GM18526 (cell line): ENCODE measurements around the gene ATP1B2.

Experiments
- POLR2A ChIP-seq: IDR thresholded peaks from 3 replicates; pipeline ENCODE4 v1.6.1; 2011; ENCODE audit not compliant: insufficient read length; ENCODE audit errors: extremely low read depth

ATP1B2 gene

DNA sequence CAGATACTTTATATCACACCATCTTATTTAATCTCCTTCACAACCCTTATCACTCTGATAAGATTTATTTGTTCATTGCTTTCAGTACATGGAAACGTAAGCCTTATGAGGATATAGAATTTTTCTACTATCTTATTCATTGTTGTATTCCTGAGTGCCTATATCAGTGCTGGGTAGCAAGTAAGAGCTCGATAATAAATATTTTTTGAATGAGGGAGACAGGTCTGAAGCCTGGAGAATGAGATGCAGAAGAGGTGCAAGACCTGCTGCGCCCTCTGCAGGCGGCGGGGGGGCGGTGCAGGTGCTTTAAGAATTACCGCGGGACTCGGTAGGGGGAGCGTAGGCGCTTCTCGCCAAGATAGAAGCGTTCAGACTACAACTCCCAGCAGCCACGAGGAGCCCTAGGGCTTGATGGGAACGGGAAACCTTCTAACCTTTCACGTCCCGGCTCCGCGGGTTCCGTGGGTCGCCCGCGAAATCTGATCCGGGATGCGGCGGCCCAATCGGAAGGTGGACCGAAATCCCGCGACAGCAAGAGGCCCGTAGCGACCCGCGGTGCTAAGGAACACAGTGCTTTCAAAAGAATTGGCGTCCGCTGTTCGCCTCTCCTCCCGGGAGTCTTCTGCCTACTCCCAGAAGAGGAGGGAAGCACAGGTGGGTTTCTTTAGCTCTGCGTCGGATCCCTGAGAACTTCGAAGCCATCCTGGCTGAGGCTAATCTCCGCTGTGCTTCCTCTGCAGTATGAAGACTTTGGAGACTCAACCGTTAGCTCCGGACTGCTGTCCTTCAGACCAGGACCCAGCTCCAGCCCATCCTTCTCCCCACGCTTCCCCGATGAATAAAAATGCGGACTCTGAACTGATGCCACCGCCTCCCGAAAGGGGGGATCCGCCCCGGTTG is 37.4 kb downstream of the ATP1B2 start, which contains the start of gene WRAP53:
Gene WRAP53 (plus strand): TSS at position 570 of the 900 bp plus-strand sequence. CDS start 172 bp downstream, at position 742.
- TF ChIP-seq POLR2A = peak; percentile 48

DNA sequence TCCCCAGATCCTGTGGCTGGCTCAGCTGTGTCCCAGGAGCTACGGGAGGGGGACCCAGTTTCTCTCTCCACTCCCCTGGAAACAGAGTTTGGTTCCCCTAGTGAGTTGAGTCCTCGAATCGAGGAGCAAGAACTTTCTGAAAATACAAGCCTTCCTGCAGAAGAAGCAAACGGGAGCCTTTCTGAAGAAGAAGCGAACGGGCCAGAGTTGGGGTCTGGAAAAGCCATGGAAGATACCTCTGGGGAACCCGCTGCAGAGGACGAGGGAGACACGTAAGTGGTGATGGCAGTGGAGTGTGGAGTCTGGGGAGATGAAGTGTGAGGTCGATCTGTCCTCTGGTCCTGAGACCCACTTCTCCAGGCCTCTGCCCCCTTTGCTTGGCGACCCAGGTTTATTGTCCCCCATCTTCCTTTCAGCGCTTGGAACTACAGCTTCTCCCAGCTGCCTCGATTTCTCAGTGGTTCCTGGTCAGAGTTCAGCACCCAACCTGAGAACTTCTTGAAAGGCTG is 38.1 kb downstream of the ATP1B2 start:
- no peak for TF ChIP-seq POLR2A

DNA sequence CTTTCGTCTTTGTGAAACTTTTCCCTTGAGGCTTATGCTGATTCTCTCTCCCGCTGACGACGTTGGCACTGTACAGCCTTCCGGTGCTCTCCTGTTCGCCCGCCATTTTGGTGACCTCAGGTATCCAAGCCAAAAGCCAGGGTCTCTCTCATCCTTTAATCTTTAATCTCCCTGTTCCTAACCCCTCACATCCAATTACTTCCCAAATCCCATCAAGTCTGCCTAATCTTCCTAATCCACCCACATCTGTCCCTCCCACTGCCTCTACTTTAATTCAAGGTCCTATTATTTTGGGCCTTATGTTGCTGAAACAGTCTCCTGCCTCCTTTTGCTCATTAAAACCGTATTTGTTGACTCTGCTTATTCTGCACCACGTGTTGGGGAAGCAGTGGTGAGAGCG is 44.9 kb downstream of the ATP1B2 start:
- no peak for TF ChIP-seq POLR2A

DNA sequence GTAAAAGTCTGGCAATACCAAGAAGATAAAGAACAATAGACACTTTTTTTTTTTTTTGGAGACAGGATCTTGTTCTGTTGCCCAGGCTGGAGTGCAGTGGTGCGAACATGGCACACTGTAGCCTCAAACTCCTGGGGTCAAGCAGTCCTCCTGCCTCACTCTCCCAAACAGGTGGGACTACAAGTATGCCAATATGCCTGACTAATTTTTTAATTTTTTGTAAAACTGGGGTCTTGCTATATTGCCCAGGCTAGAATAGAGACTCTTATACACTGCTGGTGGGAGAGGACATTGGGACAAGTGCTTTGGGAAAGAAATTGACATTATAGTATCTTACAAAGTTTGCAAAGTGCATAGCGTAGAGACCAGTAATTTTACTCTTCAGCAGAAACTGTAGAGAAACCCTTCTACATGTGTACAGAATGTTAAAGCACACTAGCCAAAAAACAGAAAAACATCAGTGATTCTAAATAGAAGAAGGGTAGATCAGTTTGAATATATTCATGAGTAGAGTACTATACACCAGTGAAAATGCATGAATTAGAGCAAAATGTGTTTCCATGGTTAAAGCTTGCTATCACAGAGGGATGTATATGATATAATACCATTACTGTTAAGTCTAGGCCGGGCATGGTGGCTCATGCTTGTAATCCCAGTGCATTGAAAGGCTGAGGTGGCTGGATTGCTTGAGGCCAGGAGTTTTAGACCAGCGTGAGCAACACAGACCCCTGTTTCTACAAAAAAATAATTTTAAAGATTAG is 47.3 kb downstream of the ATP1B2 start:
- TF ChIP-seq POLR2A = no peak

DNA sequence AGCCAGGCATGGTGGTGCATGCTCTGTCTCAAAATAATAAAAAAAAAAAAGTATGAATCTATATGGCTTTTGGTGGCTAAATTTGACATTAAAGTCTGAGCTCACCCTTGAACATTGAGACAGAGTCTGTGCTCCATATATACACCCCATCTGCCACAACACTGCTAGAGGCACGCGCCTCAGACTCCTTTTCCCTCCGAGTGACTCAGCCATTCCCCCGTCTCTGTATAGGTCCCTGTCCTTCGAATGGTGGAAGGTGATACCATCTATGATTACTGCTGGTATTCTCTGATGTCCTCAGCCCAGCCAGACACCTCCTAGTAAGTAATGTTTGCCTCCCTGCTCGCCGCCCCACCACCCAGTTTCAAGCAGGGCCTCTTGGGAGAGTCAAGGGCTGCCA is 49.8 kb downstream of the ATP1B2 start:
- no peak for TF ChIP-seq POLR2A

DNA sequence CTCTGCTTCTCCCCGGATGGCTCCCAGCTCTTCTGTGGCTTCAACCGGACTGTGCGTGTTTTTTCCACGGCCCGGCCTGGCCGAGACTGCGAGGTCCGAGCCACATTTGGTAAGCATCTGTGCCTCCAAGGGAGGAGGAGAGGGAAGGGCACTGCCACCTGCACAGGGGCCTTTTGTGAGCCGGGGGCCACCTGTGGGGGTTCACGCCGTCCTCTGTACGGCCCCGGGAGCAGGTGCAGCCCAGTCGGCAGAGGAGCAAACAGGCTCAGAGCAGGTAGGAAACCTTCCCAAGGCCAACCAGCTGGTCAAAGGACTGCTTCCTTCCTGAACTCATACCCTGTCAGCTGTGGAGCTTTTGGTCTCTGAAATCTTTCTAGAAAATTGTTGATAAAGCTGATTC is 51.0 kb downstream of the ATP1B2 start:
- TF ChIP-seq POLR2A = no peak

DNA sequence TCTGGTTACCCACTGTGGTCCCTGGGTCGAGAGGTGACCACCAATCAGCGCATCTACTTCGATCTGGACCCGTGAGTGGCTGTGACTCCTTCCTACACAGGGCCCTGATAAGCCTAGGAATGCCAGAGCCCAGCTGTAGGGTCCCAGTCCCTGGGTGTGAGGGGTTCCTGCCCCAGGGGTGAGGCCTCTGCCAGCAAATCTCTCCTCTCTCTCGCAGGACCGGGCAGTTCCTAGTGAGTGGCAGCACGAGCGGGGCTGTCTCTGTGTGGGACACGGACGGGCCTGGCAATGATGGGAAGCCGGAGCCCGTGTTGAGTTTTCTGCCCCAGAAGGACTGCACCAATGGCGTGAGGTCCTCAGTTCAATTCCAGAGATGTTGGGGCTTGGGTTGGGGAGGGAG is 52.0 kb downstream of the ATP1B2 start:
- TF ChIP-seq POLR2A = no peak

DNA sequence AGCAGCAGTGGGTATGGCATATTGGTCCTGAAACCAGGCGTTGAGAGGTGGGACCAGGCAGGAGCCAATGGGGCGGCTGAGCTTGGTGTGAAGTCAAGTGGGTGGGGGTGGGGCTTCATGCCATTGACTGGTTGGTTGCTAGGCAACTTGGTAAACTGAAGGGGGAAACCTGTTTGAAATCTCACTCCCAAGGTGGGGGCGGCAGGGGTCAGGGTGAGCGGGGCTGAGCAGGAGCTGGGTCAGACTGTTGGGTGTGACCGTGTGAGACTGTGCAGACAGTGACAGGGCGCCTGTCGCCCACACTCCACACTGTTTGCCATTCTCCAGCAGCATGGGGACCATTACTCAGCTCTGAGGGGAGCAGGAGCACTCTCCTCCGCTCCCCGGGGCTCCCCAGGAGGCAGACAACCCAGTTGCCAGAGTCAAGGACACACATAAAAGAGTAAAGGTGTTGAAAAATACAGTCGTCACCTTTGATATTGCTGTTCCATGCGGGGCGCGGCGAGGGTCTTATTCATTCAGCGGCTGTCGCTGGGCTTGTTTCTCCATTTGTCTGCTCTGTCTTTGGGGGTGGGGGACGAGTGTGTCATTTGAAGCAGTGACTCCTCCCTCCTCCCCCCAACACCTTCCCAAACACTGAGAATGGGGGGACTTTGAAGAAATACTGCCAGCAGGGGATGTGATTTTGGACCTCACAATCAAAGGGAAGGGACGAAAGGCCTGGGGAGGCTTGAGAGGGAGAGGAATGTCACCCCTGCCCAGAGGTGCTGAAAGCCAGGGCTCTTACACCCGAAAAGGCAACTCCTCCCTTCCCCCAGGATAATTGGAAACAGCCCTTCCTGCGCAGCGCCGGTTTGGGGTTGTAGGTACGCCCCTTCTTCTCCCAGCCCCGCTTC is 53.1 kb downstream of the ATP1B2 start:
- no peak for TF ChIP-seq POLR2A

DNA sequence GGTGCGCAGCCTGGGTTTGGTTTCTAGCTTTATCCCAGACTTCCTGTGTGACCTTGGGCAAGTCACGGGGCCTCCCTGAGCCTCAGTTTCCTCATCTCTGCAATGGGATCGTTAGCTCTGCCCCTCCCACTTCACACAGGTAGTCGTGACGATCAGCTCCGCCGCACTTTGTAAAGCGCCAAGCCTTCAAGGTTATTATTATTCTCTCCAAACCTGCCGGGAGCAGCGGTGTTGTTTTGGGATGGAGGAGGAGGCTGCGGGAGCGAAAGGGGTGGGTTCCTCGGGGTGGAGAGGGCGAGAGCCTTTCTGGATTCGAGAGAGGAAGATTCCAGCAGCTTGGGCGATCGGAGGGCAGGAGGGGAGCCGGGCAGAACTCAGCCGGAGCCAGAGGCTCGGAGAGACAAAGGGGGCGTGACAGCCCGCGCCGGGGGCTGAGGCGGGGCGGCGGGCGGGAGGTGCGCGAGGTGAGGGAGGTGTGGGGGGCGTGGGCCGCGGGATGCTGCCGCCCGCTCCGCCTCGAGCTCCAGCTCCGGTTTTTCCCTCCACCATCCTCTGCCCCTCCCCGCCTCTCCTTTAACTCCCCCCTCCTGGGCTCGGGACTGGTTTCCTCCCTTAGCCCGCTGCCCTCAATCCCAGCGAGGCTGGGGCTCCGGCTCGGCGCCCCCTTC is 54.0 kb downstream of the ATP1B2 start, which contains the start of gene EFNB3:
Gene EFNB3 (plus strand): TSS at position 602 of the 668 bp plus-strand sequence. CDS start 397 bp downstream, outside the sequence.
- no peak for TF ChIP-seq POLR2A

DNA sequence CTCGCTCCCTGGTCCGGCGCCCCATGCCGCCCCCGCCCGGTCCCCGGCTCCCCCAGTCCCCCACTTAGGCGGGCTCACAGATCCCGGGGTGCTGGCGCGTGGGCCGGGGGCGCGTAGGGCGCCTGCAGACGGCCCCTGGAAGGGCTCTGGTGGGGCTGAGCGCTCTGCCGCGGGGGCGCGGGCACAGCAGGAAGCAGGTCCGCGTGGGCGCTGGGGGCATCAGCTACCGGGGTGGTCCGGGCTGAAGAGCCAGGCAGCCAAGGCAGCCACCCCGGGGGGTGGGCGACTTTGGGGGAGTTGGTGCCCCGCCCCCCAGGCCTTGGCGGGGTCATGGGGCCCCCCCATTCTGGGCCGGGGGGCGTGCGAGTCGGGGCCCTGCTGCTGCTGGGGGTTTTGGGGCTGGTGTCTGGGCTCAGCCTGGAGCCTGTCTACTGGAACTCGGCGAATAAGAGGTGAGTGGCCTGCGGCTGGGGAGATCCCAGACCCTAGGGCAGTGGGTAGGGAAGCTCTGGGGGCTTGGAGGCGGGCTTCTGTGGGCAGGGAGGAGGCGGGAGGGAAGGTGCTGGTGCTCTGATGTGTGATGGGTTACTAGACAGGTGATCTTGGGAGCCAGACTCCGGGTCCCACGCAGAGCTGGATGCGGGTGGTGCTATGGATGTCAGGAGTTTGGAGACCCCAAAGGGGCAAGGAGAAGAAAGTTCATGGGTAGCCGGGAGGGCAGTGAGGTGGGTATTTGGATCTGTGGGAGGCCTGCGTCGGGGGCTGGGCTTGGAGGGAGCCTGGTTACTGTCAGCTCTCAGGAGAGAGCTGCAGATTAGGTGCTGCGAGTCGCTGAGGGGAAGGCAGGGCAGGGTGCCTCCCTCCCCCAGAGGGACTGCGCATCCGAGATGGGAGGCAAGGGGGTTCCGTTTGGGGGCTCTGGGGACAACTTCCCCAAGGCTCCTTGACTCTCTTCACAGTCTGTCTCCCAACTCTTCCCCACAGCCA is 54.8 kb downstream of the ATP1B2 start:
- TF ChIP-seq POLR2A = no peak

DNA sequence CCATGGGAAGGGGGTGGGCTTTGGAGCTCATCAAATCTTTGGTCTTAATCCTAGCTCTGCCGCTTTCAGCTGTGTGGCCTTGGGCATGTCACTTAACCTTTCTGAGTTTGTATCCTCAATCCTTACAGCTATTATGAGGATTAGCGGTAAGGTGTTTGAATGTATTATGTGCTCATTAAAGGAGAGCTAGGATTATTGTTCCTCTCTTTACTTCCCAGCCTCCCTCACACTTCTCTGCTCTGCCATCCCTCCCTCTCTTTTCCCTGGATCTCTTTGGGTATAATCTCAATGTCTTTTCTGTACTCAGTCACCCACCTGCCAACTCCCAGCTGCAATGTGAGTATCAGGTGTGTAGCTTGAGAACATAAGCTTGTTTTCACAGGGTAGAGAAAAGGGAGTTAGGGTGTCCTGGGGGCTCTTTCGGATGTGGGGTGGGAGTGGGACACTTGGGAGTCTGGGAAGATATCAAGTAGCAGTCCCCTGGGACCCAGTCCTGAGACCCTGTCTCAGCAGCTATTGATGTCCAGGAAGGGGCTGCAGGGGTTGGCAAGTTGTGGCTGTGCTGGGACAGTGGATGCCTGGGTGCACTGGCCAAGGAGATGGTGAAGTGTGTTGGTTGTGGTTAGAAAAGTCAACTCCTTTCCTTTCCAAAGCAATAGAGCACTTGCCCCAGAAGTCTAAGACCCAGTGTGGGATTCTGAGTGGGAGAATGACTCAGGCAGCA is 56.1 kb downstream of the ATP1B2 start:
- TF ChIP-seq POLR2A = no peak
